Coronary artery (tissue), 2 donors: ENCODE data around the gene CIITA.

ENCODE experiments used
- DNase-seq: peaks from one replicate; pipeline ENCODE4 v3.0.0-alpha.2; 2017; ENCODE audit warnings: low spot score
- H3K27ac ChIP-seq, 2 donors: fragments of 200-600 bp; sonication (generic); one replicate each; pipeline ENCODE4 v1.5.1; 2016 to 2019
- H3K4me3 ChIP-seq: fragments of 200-600 bp; sonication (generic); 2 replicates; pipeline ENCODE4 v1.5.1; 2016; ENCODE audit warnings: mild to moderate bottlenecking, moderate library complexity
- TF ChIP-seq, protein P1 (sequence below): fragments of 200-600 bp; sonication (generic); IDR thresholded peaks from one replicate; pipeline ENCODE4 v1.5.1; 2019; ENCODE audit warnings: antibody characterized with exemption

CIITA gene

DNA sequence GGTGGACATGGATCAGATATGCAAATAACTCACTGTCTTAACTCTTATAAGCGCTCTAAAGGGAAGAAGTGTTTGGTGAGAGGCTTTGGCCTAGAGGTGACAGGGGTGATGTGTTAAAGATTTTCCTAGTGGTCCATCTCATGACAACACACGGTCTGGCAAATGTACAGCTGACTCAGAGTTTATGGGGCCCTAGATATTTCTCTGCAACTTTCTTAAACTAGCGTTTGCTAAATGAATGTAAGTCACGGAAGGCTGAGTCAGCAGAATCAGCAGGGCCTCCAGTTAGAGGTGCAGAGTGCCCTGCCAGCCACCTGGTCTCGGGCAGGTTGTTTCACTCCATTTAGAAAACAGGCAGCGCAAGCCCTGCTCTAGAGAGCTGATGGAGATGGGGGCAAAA lies 107.5 kb downstream of the CIITA start:
- no peak for DNase-seq
- no peak overlapping the region for H3K27ac ChIP-seq
- TF ChIP-seq, protein P1, sequence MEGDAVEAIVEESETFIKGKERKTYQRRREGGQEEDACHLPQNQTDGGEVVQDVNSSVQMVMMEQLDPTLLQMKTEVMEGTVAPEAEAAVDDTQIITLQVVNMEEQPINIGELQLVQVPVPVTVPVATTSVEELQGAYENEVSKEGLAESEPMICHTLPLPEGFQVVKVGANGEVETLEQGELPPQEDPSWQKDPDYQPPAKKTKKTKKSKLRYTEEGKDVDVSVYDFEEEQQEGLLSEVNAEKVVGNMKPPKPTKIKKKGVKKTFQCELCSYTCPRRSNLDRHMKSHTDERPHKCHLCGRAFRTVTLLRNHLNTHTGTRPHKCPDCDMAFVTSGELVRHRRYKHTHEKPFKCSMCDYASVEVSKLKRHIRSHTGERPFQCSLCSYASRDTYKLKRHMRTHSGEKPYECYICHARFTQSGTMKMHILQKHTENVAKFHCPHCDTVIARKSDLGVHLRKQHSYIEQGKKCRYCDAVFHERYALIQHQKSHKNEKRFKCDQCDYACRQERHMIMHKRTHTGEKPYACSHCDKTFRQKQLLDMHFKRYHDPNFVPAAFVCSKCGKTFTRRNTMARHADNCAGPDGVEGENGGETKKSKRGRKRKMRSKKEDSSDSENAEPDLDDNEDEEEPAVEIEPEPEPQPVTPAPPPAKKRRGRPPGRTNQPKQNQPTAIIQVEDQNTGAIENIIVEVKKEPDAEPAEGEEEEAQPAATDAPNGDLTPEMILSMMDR, result no peak
- H3K4me3 ChIP-seq, result no peak overlapping the region
